GM19025 (cell line): ENCODE data around the gene TUBA1B.
A peak's percentile ranks its signal among the peaks of the same experiment; 100 is the strongest.

Source experiments
- ATAC-seq: cut with Tn5 transposase; IDR thresholded peaks from one replicate; pipeline ENCODE4 v1.9.1; 2021; ENCODE audit warnings: mild to moderate bottlenecking, low read depth, moderate library complexity; ENCODE audit not compliant: unreplicated experiment

The TUBA1B gene

GRCh38 chr12:49092086-49092815, 38.9 kb downstream of the TUBA1B start:
- ATAC-seq = no peak

GRCh38 chr12:49091836-49092085, 39.4 kb downstream of the TUBA1B start:
- ATAC-seq = no peak

GRCh38 chr12:49091056-49091835, 39.9 kb downstream of the TUBA1B start:
- no peak for ATAC-seq

- ATAC-seq = no peak
Measured at GRCh38 chr12:49089821-49090773, 41.1 kb downstream of the TUBA1B start.

GRCh38 chr12:49088932-49089330, 42.3 kb downstream of the TUBA1B start:
- ATAC-seq = no peak

GRCh38 chr12:49088150-49088931, 42.9 kb downstream of the TUBA1B start:
- ATAC-seq = peak; percentile 79

- no peak for ATAC-seq
Measured at GRCh38 chr12:49086116-49086515, 45.1 kb downstream of the TUBA1B start.

- no peak for ATAC-seq
Measured at GRCh38 chr12:49084438-49084837, 46.8 kb downstream of the TUBA1B start.

- no peak for ATAC-seq
Measured at GRCh38 chr12:49079793-49080192, 51.4 kb downstream of the TUBA1B start.
